Adrenal gland (tissue), 5 donors: ENCODE results near the gene TSC22D2.

Experiments
- CTCF ChIP-seq, 6 experiments: fragments of 450-650 bp in 4 of 6; fragments of 200-600 bp in 2 of 6; sonication (generic) in 1 of 6; IDR thresholded peaks; 1 replicate in 5 of 6; 2 replicates in 1 of 6; pipeline versions ENCODE4 v1.5.1 to v1.8.0; 2016 to 2021; ENCODE audit warnings: antibody characterized with exemption in 6 of 6, mild to moderate bottlenecking in 2 of 6, moderate library complexity in 1 of 6
- POLR2A ChIP-seq, 2 donors: fragments of 450-650 bp; IDR thresholded peaks; one replicate each; pipeline ENCODE4 v1.6.1; 2017; ENCODE audit warnings: antibody characterized with exemption in 2 of 2, mild to moderate bottlenecking in 2 of 2, moderate library complexity in 1 of 2
- donor health status: DM: no; HTN: no; CAD: no.

- TF ChIP-seq CTCF (IDR thresholded peaks at IDR 0.05) (no peak), POLR2A (IDR thresholded peaks at IDR 0.05) (no peak)
Measured at GRCh38 chr3:150434234-150434633, 26.1 kb downstream of the TSC22D2 start.
